NCI-H774 (cell line): ENCODE results near the gene MCC.

Experiments used
- DNase-seq: peaks from one replicate; lab custom pipeline; 2025; lab: John Stamatoyannopoulos, UW

MCC gene

GRCh38 chr5:113147101-113147508, 341.1 kb downstream of the MCC start:
- no peak for DNase-seq

GRCh38 chr5:113145757-113146387, 342.4 kb downstream of the MCC start:
- no peak for DNase-seq

GRCh38 chr5:113142186-113142585, 346.1 kb downstream of the MCC start:
- no peak for DNase-seq

GRCh38 chr5:113140837-113141671, 347.2 kb downstream of the MCC start:
- DNase-seq, result no peak

GRCh38 chr5:113133211-113133975, 354.9 kb downstream of the MCC start:
- DNase-seq, result no peak

GRCh38 chr5:113132564-113132963, 355.7 kb downstream of the MCC start:
- no peak for DNase-seq

- no peak for DNase-seq
Observed at GRCh38 chr5:113128641-113129330, 359.5 kb downstream of the MCC start.

GRCh38 chr5:113128082-113128481, 360.2 kb downstream of the MCC start:
- no peak for DNase-seq

GRCh38 chr5:113127021-113127420, 361.2 kb downstream of the MCC start:
- DNase-seq, result no peak

- no peak for DNase-seq
Observed at GRCh38 chr5:113125371-113125770, 362.9 kb downstream of the MCC start.

- DNase-seq, result no peak
Observed at GRCh38 chr5:113124914-113125313, 363.3 kb downstream of the MCC start.

- DNase-seq, result no peak
Observed at GRCh38 chr5:113124265-113124664, 364.0 kb downstream of the MCC start.

GRCh38 chr5:113123618-113124017, 364.6 kb downstream of the MCC start:
- no peak for DNase-seq

- DNase-seq, result no peak
Observed at GRCh38 chr5:113122053-113122452, 366.2 kb downstream of the MCC start.

GRCh38 chr5:113119246-113119924, 368.9 kb downstream of the MCC start:
- no peak for DNase-seq

GRCh38 chr5:113118765-113119164, 369.5 kb downstream of the MCC start:
- no peak for DNase-seq

- DNase-seq, result no peak
Observed at GRCh38 chr5:113118298-113118697, 370.0 kb downstream of the MCC start.

GRCh38 chr5:113117543-113118115, 370.6 kb downstream of the MCC start:
- DNase-seq, result no peak

- DNase-seq, result no peak
Observed at GRCh38 chr5:113115956-113116355, 372.3 kb downstream of the MCC start.

- DNase-seq, result no peak
Observed at GRCh38 chr5:113115061-113115460, 373.2 kb downstream of the MCC start.

- DNase-seq, result no peak
Observed at GRCh38 chr5:113114559-113114958, 373.7 kb downstream of the MCC start.
